ENCODE measurements around the gene SGSM2.

SGSM2 gene

GRCh38 chr17:2419486-2419885, 82.2 kb downstream of the SGSM2 start:
- Histone ChIP-seq H4K20me1 (ENCODE audit: insufficient read depth, low read length) (no peaks in the 10 kb centered on the region), H3K36me3 (replicated peaks; ENCODE audit: insufficient read depth, low read length) (0 out of 2 replicates have a peak, but pooled peaks cover 5% of the 10 kb centered on the region), H3K79me2 (ENCODE audit: low read length) (0 out of 2 replicates have a peak, but pooled peaks cover 2% of the 10 kb centered on the region), H3K4me3 (ENCODE audit: low read length) (no peak overlapping the region), H3K9me3 (replicated peaks; ENCODE audit: insufficient read depth, low read length) (no peaks in the 10 kb centered on the region), H3K27ac (ENCODE audit: low read length) (no peak overlapping the region), H3K4me2 (ENCODE audit: low read depth, low read length) (no peak overlapping the region), H3F3A (ENCODE audit: insufficient read depth, low read length) (peaks cover 5% of the 10 kb centered on the region; the same call in 1 of the 2 replicates), H3K4me1 (ENCODE audit: low read length) (no peaks in the 10 kb centered on the region), H3K27me3 (replicated peaks; ENCODE audit: insufficient read depth, low read length) (no peaks in the 10 kb centered on the region), H3K9ac (ENCODE audit: low read length) (no peak overlapping the region), H3K9me2 (replicated peaks; ENCODE audit: insufficient read depth, low read length) (no peaks in the 10 kb centered on the region), H2AFZ (ENCODE audit: low read length) (no peak overlapping the region)
- TF ChIP-seq EZH2phosphoT487 (IDR thresholded peaks at IDR 0.05; ENCODE audit: low read length) (no peak), EZH2 (optimal IDR thresholded peaks at IDR 0.05; ENCODE audit: low read depth, low read length) (no peak), CTCF (IDR thresholded peaks at IDR 0.05; ENCODE audit: low read length) (no peak)
- DNase-seq: no peak

GRCh38 chr17:2420176-2420575, 82.9 kb downstream of the SGSM2 start:
- Histone ChIP-seq H3K4me2 (ENCODE audit: low read depth, low read length) (no peak overlapping the region), H3K36me3 (replicated peaks; ENCODE audit: insufficient read depth, low read length) (0 out of 2 replicates have a peak, but pooled peaks cover 5% of the 10 kb centered on the region), H3K9me2 (replicated peaks; ENCODE audit: insufficient read depth, low read length) (no peaks in the 10 kb centered on the region), H3K4me3 (ENCODE audit: low read length) (no peak overlapping the region), H3K9ac (ENCODE audit: low read length) (no peak overlapping the region), H3K27me3 (replicated peaks; ENCODE audit: insufficient read depth, low read length) (no peaks in the 10 kb centered on the region), H2AFZ (ENCODE audit: low read length) (no peak overlapping the region), H3K9me3 (replicated peaks; ENCODE audit: insufficient read depth, low read length) (no peaks in the 10 kb centered on the region), H3F3A (ENCODE audit: insufficient read depth, low read length) (peaks cover 5% of the 10 kb centered on the region; the same call in 1 of the 2 replicates), H3K4me1 (ENCODE audit: low read length) (no peaks in the 10 kb centered on the region), H3K27ac (ENCODE audit: low read length) (no peak overlapping the region), H3K79me2 (ENCODE audit: low read length) (0 out of 2 replicates have a peak, but pooled peaks cover under 1% of the 10 kb centered on the region), H4K20me1 (ENCODE audit: insufficient read depth, low read length) (no peaks in the 10 kb centered on the region)
- no peak for DNase-seq
- TF ChIP-seq CTCF (IDR thresholded peaks at IDR 0.05; ENCODE audit: low read length): no peak
- no peak for TF ChIP-seq EZH2phosphoT487 (IDR thresholded peaks at IDR 0.05; ENCODE audit: low read length)
- TF ChIP-seq EZH2 (optimal IDR thresholded peaks at IDR 0.05; ENCODE audit: low read depth, low read length): no peak

GRCh38 chr17:2421315-2422147, 84.2 kb downstream of the SGSM2 start:
- no peaks in the 10 kb centered on the region for H4K20me1 ChIP-seq (ENCODE audit: insufficient read depth, low read length)
- 0 out of 2 replicates have a peak, but pooled peaks cover 5% of the 10 kb centered on the region for H3K36me3 ChIP-seq (replicated peaks; ENCODE audit: insufficient read depth, low read length)
- H3K9ac ChIP-seq (ENCODE audit: low read length): no peak overlapping the region
- H3K4me3 ChIP-seq (ENCODE audit: low read length): no peak overlapping the region
- no peaks in the 10 kb centered on the region for H3K79me2 ChIP-seq (ENCODE audit: low read length)
- DNase-seq: no peak
- peaks cover 2% of the 10 kb centered on the region; the same call in 1 of the 2 replicates for H3F3A ChIP-seq (ENCODE audit: insufficient read depth, low read length)
- no peak overlapping the region for H2AFZ ChIP-seq (ENCODE audit: low read length)
- H3K4me1 ChIP-seq (ENCODE audit: low read length): no peaks in the 10 kb centered on the region
- H3K9me3 ChIP-seq (replicated peaks; ENCODE audit: insufficient read depth, low read length): no peaks in the 10 kb centered on the region
- H3K4me2 ChIP-seq (ENCODE audit: low read depth, low read length): no peak overlapping the region
- no peaks in the 10 kb centered on the region for H3K9me2 ChIP-seq (replicated peaks; ENCODE audit: insufficient read depth, low read length)
- H3K27me3 ChIP-seq (replicated peaks; ENCODE audit: insufficient read depth, low read length): no peaks in the 10 kb centered on the region
- no peak overlapping the region for H3K27ac ChIP-seq (ENCODE audit: low read length)
- TF ChIP-seq EZH2 (optimal IDR thresholded peaks at IDR 0.05; ENCODE audit: low read depth, low read length) (no peak), EZH2phosphoT487 (IDR thresholded peaks at IDR 0.05; ENCODE audit: low read length) (no peak), CTCF (IDR thresholded peaks at IDR 0.05; ENCODE audit: low read length) (no peak)
